ENCODE results near the gene GPR183.

GPR183 gene

DNA sequence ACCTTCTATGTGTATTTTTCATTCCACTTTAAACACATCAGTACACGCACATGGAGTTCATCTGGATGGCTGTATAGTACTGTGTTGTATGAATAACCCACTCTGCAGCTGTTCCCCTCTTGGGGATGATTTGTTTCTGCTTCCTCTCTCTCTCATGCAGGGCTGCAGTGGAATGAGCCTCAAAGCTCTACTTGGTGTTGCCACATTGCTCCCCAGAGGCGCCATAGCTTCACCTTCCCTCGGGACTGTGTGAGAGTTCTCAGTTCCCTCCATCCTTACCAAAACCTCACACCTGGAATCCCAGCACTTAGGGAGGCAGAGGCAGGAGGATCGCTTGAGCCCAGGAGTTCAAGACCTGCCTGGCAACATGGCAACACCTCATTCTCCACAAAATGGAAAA, 28.4 kb upstream of the GPR183 start:
- DNase-seq = no peak

DNA sequence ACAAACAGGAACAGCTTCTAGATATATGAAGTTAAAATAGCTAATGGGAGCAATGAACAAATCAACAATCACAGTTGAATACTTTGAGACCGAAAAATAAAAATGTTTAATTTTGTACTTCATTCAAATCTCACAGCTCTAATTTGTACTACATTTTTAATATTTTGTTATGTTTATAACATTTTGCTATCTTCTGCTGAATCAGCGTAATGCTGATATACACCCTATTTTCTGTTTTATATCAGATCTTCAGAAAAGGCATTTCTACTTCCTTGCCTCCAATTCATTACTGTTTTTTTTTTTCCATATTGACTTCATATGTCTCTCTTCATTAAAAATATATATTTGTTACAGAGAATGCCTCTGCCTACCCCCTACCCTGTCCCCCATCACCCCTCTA, 27.9 kb upstream of the GPR183 start:
- no peak for DNase-seq

DNA sequence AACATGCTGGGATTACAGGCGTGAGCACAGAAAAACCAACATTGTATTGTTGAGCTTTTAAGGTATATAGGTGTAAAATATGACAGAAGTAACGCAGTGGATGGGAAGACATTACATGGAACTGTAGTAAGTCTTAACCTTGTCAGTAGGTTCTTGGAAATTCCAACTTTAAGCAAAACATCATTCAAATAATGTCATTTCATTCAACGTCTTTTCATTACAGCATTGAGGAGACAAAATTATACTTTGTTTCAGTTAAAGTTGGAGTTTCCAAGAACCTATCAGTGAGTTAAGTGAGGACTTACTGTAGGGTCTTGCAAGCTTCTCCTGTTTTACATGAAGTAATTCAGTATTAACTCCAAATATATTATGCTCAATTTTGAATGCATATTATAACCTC, 27.0 kb upstream of the GPR183 start:
- no peak for DNase-seq

DNA sequence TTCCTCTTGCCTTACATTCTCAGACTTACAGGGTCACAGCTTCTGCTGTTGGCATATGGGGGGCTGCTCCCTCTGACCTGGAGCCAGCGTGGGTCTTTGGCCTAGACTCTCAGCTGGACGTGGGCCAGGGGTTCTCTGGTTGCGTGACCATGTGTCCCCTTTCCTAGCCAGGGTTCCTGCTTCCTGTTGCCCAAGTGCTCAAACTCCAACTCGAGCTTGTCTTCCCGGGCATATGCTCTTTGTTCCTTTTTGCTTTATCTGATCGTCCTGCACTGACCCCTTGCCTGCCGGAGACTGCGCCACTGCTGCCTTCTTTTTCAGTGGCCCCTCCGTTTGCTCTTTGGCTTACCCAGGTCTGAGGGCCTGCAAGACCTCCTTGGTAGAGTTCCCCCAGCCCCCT, 25.3 kb upstream of the GPR183 start:
- DNase-seq = no peak

DNA sequence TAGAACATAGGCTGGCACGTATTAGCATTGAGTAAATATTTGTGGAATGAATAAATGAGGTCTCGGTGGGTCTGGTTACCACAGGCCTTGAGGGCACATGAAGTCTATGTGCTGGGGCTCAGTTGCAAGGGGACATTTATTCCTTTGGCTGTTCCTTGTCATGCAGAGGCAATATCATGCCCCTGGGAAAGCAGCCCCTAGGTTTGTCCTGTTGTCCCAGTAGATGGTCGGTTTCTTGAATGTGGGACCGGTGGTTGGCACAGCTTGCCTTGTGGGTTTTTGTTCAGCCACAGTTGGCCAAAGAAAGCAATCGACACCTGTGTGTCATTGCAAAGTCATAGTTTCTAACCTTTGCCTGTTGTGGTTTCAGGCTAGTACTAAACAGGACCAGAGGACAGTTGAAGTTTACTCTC, 24.7 kb upstream of the GPR183 start:
- DNase-seq = no peak

DNA sequence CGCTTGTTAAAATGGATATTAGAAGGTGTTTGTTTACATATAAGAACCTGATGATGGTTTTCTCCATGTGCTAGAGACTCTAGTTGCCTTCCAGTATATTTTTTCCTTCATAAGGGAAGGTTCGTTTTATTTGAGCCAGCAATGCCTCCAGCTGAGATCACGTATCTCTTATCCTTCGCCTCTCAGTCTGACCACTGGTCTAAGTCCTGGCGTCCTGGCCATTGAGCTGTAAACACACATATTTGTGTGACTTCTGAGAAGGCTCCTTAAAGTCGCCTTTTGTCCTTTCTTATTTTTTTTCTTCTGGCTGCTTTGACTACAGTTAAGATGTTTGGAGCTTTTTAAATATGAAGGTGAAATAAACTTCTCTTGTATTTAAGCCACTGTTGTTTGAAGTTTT, 23.7 kb upstream of the GPR183 start:
- DNase-seq = no peak

DNA sequence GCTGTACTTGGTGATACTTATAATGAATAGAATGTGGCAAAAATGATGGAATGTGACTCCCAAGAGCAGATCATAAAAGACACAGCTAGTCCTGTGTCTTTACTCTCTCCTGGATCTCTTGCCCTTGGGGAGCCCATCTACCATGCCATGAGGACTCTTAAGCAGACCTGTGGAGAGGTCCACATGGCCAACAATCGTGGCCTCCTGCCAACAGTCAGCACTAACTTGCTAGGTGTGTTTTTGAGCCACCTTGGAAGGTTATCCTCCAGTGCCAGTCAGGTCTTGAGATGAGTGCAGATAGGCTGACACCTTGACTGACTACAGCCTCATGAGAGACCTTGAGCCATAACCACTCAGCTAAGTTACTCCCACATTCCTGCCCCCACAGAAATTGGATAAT, 22.3 kb upstream of the GPR183 start:
- DNase-seq = no peak

DNA sequence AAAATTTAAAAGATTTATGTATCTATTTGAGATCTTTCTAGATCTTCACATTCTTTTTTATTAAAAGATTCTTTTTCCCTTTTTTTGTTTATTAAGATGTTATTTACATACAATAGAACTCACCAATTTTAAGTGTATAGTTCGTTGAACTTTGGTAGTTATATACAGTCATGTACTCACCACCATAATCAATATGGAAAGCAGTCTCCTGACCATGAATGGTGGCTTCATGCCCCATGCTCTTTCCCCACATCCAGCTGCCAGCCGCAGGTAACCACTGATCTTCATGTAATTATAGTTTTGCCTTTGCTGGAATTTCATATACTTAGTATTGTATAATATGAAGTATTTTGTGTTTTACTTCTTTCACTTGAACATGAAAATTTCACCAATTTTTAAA, 20.6 kb upstream of the GPR183 start:
- DNase-seq = no peak

DNA sequence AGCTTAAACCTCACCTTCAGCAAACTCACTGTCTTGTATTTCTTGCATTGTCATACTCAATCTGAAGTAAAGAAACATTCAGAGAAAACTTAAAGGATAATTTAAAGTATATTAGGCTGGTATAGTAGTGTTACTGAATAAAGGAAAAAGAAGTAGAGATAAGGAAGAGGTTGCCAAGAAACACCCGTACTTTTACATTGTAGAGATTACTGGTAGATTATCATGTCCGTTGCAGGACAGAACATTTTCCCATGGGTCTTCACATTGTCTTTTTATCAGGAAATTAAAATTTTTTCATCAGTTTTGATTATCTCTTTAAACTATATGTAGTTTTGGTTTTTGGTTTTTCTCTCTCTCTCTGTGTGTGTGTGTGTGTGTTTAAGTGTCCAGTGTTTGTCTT, 19.9 kb upstream of the GPR183 start:
- no peak for DNase-seq

DNA sequence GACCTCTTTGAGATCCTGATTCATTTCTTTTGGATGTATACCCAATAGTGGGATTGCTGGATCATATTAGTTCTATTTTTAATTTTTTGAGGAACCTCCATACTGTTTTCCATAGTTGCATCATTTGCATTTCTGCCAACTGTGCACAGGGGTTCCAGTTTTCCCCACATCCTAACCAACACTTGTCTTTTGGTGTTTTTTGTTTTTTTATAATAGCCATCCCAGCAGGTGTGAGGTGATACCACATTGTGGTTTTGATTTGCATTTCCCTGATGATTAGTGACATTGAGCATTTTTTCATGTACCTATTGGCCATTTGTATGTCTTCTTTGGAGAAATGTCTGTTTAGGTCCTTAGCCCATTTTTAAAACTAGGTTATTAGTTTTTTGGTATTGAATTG, 18.8 kb upstream of the GPR183 start:
- no peak for DNase-seq

DNA sequence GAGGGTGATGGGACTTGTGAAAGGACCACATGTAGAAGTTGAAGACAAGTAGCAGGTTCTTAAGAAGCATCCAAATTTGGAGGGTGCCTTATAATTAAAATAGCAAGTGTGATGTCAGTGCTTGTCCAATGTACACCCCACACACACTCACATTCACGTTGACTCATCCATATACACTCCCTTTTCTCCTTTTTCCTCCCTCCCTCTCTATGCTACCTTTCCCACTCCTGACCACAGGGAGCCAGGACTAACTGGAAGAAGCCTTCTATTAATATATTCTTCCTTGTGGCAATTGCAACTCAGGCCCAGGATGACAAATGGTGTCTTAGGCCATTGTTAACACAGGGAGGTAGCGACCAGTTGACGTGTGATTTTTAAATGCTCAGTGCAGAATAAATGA, 16.3 kb upstream of the GPR183 start:
- DNase-seq = no peak

DNA sequence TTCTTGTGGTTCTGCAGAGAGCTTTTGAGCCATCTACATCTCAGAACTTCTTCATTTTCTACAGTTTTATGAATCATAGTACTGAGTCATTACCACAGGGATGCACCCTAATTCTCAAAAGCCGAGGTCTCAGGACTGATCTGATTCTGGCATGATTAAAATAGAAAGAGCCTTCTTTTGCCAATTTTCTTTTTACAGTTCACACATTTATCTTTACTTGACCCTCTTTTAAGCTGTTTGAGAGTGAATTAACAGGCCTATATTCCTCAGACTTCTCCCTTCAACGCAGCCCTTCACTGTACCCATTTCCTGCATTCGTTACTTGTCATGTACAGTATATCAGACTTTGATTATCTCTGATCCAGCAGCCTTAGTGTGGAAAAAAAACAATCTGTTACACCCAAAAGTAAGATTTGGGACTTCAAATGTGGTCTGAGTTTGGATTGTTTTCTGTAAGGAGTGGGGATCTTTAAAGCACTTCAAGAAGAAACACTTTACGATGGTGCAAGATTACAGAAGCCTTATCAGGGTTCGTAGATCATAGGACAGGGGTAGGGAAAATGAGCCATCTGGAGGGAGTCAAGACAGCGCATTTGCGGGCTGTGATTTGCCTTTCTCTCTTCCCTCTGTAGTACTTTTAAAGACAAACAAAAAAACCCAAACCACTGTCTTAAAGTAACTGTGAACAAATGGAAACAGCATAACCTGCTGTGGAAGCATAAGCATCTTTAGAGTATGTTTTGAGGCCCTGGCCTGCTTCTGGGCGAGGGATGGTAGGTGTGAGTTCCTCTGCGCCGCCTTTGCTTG, 15.3 kb upstream of the GPR183 start:
- DNase-seq = no peak

DNA sequence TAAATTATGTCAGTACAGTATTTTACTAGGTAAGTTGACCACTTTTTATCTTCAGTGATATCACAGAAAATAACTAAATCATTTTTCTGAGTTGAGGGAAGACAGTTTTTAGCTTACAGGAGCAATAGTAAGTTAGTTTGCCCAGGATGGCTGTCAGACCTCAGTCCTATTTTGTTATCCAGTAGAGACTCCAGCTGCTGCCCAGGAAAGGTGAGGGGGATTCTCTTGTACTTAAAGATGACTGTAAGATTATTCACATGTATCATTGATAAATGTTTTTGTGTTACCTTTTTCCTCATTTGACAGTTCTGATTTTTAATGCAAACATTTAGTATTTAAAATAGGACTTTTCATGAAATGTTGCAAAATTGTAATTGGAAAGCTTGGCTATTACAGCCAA, 14.5 kb upstream of the GPR183 start:
- no peak for DNase-seq

DNA sequence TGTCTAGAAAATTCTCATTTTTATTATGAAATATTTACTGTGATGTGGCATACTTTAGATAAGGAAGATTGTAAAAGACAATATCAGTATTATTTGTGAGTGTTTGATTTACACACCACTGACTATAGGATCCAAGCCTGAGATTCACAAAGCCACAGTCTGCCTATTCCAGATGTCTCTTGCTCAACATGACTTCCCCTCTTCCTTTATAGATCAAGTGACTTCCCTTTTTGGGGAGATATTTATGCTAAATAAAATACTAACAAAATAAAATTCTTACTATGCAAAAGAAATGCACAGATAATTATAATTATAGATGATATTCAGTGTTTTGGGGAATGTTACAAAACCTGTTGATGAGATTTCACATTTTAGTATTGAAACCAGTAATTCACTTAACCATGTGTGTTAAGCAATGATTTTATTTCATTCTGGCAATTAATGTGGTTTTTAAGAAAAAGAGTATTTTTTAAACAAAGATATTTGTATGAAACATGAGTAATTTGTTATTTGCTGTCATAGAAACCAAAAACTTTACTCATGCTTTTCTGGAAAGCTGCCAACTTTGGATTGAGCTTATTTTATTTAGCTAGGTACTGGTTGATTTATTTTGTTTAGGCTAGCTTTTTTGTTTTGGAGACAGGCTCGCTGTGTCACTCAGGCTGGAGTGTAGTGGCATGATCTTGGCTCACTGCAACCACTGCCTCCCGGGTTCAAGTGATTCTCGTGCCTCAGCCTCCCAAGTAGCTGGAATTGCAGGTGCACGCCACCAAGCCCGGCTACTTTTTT, 13.7 kb upstream of the GPR183 start:
- no peak for DNase-seq

DNA sequence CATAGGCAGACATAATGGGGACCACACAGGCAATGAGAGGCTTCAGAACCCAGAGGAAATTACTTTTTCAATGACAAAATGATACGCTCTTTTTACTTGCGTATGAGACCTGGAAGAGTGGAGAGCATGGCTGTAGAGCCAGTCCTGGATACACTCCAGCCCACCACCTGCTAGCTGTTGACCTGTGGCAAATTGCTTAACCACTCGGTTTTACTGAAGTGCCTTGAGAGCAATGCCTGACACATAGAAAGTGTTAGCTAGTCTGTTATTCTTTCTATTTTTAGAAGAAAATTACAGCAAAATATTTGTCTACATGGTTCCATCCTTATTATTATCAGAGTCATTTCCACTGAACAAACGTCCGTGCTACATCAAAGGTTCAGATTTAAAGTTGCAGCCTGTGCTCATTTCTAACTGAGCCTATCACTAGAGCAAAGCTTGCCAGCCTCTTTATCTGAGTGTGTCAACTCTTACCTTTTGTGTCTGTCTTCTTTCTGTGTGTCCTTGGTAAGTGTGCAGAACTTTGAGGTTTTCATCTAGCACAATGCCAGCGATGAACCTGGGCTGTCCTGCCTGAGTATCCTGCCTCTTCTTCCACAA, 9.6 kb upstream of the GPR183 start:
- DNase-seq = no peak

DNA sequence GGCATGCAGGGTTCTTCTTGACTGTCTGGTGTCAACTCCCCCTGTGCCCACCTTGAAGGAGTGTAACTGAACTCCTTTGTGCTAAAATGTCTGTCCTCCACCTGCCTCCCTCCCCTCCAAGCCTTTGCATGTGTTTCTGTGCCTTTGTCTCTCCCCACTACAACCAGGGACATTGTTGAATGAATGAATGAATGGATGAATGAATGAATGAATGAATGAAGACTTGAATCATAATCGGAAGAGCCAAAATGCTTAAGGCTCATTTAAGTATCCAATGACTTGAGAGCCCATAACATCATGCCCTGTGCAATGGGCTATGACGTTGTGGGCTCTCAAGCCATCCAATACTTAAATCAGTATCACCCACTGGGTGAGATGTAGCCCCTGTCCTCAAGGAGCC, 9.0 kb upstream of the GPR183 start:
- no peak for DNase-seq

DNA sequence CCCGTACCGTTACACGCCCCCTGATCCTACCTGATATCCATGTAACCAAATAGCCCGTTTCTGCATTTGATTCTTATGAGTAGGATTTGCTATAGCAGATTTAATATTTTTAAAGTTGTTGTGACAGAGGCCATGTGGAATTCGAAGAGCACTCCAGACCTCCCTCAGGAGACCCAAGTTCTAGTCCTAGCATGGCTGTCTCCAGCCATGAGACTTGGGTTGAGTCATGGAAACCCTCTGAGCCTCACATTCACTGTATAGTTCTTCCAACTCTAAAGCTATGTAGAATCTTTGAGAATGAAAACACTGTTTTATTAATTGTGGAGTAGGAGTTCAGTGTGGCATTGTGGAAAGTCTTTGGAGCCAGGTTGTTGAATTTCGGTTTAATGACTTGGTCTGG, 8.0 kb upstream of the GPR183 start:
- DNase-seq = no peak

DNA sequence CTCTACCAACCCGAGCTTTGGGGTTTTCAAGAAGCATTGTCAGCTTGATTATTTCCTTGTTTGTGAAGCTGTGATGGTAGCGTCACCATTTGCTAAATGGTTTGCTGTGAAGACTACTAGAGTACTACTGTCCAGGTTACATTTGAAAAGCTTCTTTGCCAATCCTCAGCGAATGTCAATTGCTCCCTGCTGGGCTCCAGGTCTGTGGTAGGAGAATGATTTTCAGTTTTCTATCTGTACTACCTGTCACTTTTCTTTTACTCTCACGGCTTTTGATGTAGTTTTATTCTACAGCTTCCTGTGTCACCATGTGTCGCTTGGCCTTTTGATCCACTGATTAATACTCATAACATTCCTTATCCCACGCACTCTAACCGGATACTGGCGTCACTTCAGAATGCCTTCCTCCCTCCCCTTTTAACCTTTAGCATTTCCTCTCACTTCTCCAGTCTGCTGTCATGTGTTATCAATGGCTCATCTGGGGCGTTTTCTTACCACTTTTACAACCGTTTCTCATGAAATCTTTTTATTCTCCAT, 7.5 kb upstream of the GPR183 start:
- DNase-seq = no peak

DNA sequence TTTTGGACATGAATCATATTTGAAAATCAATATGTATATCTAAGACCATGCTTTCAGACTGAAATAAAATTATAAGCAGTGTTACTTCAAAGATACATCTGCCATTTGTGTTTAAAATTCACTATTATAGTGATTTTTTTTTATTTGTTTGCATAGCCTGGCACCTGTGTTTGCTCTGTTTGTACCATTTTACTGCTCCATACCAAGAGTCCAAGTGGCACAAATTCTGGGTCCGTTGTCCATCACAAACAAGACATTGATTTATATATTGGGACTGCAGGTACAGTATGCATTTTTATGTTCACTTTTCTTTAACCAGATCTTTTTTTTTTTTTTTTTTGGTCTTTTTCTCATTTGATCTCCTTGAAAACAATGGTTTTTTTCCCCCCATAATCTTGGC, 6.7 kb upstream of the GPR183 start:
- DNase-seq = no peak

DNA sequence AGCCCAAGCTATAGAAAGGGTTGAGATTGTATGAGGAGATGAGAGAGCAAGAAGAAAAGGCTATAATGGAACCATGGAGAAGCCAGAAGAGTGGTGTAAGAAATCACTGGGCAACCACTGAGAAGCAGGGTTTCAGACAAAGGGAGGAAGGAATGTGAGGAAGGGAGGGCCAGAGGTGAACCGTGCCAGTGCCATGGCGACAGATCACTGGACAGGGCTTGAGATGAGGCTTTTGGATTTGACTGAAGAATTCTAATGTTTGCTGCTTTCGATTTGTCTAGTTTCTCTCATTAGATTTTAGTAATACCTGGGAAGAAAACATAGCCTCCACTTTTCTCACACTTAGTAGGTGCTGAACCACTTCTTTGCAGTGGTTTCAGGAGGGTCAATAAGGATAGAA, 6.3 kb upstream of the GPR183 start:
- no peak for DNase-seq

DNA sequence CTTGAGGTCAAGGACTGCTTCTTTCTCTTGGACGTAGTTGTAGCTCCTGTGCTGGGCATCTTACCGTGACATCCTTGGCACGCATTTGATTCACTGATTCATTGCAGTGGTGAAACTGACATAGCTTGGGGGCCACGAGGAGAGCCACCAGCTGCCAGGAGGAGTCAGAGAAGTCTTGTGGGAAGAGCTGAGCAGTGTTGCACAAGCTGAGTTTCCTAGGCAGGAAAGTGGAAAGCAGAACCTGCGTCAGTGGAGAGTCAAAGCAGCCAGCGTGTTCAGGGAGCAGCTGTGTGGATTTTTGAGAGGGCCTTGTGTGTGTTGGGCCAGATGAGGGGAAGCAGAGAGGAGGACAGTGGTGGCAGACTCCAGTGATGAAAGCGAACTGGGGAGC, 5.3 kb upstream of the GPR183 start:
- DNase-seq = no peak

DNA sequence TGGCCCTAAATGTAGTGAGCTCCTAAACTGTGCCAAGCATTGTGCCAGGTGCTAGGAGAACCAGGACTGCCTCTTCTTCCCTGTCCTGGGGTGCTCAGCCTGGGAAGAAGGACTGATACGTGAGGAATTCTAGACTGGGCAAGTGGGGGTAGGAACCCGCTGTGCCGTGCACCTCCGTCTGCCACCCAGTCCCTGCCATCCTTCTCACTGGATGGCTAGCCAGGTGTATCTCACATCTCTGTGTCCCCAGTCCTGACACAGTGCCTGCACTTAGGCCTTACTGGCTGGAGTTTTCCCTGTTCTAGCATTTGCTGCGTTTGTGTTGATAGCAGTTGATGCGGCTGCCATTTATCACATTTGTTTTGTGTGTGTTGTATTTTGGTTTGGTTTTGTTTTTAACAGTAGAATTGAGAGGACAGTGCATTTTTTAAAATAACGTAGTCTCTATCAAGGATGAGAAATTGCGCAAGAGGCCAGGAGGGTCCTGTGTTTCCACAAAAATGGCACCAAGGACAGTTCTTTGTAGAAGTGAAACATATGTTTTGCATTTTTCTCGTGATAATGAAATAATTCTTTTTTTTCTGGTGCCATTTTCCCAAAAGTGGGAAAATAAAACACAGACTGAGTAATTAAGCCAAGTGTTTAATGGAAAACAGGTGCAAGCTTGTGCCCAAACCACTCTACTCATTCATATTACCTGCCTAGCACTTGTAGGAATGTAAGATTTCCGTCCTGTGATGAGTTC, 4.7 kb upstream of the GPR183 start:
- DNase-seq = no peak

DNA sequence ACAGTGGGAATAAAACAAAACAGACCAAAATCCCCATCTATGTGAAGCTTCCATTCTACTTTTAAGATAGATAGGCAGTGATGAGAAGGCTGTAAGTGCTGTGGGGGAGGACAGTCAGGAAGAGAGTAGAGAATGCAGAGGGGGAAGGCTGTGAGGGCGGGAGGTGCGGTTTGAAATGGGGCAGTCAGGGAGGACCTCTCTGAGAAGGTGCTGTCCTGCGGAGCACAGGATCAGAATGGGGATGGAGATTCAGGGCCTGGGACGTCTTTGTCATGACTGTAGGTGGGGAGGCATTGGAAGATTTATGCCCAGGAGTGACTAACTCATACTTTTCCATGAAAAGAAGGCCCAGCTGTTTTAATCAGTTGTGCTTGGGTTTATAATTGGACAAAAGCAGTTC, 3.9 kb upstream of the GPR183 start:
- no peak for DNase-seq

All from left hindlimb (tissue), 1 donor.